AG09319 (cell line): Measurements from ENCODE around the gene USP6NL.

Source experiments
- DNase-seq: peaks from one replicate; pipeline ENCODE4 v3.0.0-alpha.2; 2010; ENCODE audit warnings: low read depth; ENCODE audit errors: extremely low read depth
- CTCF ChIP-seq: IDR thresholded peaks from 2 replicates; pipeline ENCODE4 v1.5.1; 2011; ENCODE audit warnings: low read depth, mild to moderate bottlenecking, inconsistent platforms, low read length, moderate library complexity

USP6NL gene

DNA sequence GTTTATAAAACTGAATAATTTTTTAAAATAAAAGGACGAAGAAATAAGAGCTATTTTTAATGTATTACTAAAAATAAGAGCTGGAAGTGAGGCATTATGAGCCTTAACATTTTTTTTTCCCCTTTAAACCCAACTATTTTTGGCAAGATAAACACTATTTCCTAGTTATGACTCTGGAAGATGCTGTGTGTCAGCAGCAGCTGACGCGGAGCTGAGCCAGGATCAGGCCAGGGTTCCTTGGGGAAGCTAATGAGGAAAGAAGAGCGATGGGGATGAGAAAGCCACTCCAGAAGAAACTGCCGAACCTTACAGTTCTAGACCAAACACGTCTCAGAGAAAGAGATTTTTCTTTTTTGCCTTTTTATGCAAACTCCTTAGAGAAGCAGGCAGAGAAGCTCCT lies 85.9 kb downstream of the USP6NL start:
- DNase-seq, result no peak
- TF ChIP-seq CTCF, result no peak

GRCh38 chr10:11522821-11523245 lies 88.6 kb downstream of the USP6NL start:
- no peak for DNase-seq
- no peak for TF ChIP-seq CTCF

DNA sequence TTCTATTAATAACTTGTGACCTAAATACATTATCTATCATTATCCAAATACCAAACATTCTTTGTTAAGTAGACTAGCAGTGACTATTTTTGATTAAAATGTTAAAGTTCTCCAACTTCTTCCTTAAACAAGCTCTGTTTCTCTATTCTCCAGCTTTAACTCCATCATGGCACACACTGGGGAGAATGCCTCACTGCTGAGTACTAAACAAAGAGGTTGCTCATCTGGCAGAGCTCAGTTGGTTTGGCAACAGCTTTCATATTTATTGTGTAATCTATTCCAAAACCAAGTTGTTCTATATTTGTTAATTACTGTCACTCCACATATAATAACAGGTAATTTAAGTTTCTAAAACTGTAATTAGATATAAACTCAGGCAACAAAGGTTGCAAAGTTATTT lies 89.6 kb downstream of the USP6NL start:
- TF ChIP-seq CTCF, result no peak
- DNase-seq, result no peak

DNA sequence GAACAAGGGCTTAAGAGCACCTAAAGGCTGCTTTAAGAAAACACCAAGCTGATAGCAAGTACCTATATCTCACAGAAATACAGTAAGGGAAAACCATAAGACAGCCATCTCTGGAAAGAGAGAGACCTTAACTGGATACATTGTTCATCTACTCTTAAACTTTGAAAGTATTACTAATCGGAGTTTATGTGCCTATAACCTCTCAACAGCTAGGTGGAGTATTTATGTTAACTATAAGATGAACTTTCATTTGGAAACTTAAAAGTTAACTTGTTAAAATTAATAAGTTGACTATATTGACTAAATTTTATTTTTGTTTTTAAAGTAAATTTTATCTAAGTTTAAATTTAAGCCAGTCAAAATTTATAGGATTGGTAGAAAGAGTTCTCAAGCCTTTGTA lies 90.6 kb downstream of the USP6NL start:
- no peak for DNase-seq
- TF ChIP-seq CTCF, result no peak

DNA sequence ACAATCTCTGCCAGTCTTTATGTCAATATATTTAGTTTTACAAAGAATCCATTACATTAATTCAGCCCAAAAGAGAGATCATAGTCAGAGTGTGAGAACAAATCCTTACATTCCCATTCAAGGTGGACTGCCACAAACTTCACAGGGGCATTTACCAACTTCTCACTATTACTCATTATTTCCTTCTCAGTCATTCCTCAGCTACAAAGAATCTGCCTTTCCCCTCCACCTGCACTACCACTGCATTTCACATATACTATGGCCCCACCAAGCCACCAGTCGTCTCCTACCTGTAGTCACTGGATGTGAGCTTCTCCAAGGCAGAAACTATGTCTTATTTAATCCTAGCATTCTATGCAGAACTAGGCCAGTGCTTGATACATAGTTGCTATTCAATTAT lies 94.3 kb downstream of the USP6NL start:
- DNase-seq, result no peak

DNA sequence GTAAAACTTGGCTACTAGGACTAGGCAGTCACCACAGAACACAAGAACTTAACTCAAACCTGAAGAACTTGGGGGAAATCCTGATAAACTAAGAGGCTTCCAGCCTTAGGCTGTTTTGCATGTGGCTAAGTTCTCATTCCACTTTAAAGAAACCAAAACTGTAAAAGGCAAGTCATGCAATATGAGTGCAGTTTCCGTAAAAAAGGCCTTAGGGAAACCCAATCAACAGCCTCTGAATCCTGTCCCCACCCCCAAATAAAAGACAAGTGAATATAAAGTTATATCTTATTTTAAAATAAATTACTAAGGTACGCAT lies 95.1 kb downstream of the USP6NL start:
- TF ChIP-seq CTCF, result no peak
- DNase-seq, result no peak

More for the DNA sequence above, 94.3 kb downstream of the USP6NL start:
- no peak for TF ChIP-seq CTCF

DNA sequence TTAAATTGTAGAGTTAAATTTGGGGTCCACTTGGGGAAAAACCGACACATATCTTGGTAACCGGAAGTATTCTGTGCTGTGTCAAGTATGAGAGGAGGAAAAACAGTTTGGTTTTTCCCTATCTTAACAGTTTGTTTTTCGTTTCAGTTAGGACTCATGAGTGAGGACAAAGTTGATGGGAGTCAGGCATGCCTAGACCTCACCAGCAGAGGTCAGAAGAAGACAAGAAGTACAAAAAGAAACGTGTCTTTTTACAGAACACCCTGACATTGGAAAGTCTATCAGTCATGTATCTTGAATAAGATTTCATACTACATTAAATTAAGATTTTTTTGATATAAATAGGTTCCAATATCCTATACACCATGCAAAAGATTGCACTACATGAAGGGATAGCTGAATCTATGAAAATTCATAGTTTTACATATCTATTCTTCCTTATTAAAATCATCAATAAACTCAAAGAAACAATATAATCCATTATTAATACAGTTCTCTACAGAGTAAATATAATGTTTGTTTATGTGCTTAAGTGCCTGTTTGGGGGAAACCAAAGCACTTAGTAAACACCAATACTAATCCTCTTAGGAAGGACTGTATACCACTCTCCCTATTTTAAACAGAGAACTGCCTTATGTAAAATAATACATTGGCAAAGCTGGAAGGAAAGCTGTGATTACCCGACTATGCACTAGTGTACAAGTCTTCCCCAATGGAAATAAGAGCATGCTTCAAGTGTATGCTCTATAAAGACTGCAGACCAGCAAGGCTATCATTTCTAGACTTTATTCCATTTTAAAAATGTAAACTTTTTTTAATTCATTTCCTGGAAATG lies 95.6 kb downstream of the USP6NL start:
- TF ChIP-seq CTCF, result peak; percentile 89
- peak; percentile 41 for DNase-seq
